Thymus (tissue), 11 donors: ENCODE data around the gene LCOR. TPM values are rescaled to one million over a fixed set of nuclear protein-coding genes. Genes with fewer than 3 reads are reported as not detected.

Source experiments
- DNase-seq, 9 donors: peaks; one replicate each; pipeline ENCODE4 v3.0.0-alpha.2; 2013; ENCODE audit warnings: low spot score in 9 of 9, low read depth in 6 of 9, missing footprints in 1 of 9
- H3K27ac ChIP-seq, 2 donors: one replicate each; pipeline ENCODE4 v1.5.1; 2013; ENCODE audit warnings: control low read depth in 1 of 2, low read depth in 1 of 2, low read length in 1 of 2, mild to moderate bottlenecking in 1 of 2, moderate library complexity in 1 of 2
- H3K27me3 ChIP-seq, 2 donors: one replicate each; pipeline ENCODE4 v1.5.1; 2013; ENCODE audit warnings: low read length in 1 of 2; ENCODE audit not compliant: control insufficient read depth in 2 of 2, insufficient read depth in 1 of 2
- H3K36me3 ChIP-seq, 2 donors: one replicate each; pipeline ENCODE4 v1.5.1; 2013; ENCODE audit warnings: low read length in 1 of 2, mild to moderate bottlenecking in 1 of 2, moderate library complexity in 1 of 2; ENCODE audit not compliant: control insufficient read depth in 2 of 2, insufficient read depth in 2 of 2
- H3K4me1 ChIP-seq, 2 donors: one replicate each; pipeline ENCODE4 v1.5.1; 2013; ENCODE audit warnings: low read length in 2 of 2; ENCODE audit not compliant: control insufficient read depth in 2 of 2, insufficient read depth in 2 of 2
- H3K4me3 ChIP-seq, 2 donors: one replicate each; pipeline ENCODE4 v1.5.1; 2013; ENCODE audit warnings: low read length in 2 of 2, control low read depth in 1 of 2, mild to moderate bottlenecking in 1 of 2
- H3K9me3 ChIP-seq, 2 donors: one replicate each; pipeline ENCODE4 v1.5.1; 2013; ENCODE audit warnings: low read length in 1 of 2, mild to moderate bottlenecking in 1 of 2; ENCODE audit not compliant: control insufficient read depth in 2 of 2, insufficient read depth in 1 of 2
- WGBS: extraction: QIAGEN DNeasy Blood & Tissue Kit; methylation state at CpG from one replicate; pipeline ENCODE4 v1.1.7; 2013; 5-methylcytosine and 5-hydroxymethylcytosine counted together
- polyA plus RNA-seq: library from polyadenylated mRNA; stranded (reverse); fragments of 200-250 nt; gene quantifications from one replicate; pipeline ENCODE4 v1.2.3, GENCODE V29; 2013
- total RNA-seq: library from RNA; stranded (reverse); fragments of 120-200 nt; gene quantifications from one replicate; pipeline ENCODE4 v1.2.4, GENCODE V29; 2013
- donor health status: healthy.

The LCOR gene
- total and polyA plus RNA-seq, 2 donors = 4.5 to 10.3 TPM

DNA sequence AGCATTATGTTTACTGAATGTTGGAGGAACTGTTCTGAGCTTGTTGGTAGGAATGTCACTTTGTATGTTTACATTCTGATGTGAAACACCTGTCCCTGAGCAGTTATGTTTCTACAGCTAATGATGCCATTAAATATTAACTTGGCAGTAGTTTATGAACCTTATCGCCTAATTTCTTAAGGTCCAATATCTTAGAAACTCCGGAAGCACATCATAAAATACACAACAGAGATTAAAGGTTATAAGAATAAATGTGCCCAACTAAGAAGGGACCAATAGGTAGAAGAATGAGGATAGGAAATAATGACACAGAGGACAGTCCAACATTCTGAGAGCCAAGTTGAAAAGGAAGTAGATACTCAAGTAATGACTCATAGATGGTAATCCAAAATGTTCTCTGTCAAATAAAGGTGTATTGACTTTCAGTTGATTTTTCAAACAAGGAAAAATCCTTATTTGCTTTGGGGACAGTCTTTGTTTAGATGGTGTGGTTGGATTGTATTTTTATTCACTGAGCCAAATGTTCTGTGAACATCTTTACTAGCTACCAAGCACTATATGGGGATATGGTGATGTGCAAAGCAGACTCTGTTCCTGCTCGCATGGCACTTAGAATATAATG, 31.9 kb downstream of the LCOR start:
- Histone ChIP-seq H3K36me3 (peaks cover 0 to 18% of the 10 kb centered on the region in 2 donors), H3K27ac (no peak overlapping the region), H3K4me3 (no peak overlapping the region), H3K9me3 (no peaks in the 10 kb centered on the region), H3K4me1 (no peaks in the 10 kb centered on the region), H3K27me3 (no peaks in the 10 kb centered on the region)
- DNase-seq = no peak
- 98% methylated on average over 3 of the region's 3 CpGs for whole genome bisulfite sequencing

DNA sequence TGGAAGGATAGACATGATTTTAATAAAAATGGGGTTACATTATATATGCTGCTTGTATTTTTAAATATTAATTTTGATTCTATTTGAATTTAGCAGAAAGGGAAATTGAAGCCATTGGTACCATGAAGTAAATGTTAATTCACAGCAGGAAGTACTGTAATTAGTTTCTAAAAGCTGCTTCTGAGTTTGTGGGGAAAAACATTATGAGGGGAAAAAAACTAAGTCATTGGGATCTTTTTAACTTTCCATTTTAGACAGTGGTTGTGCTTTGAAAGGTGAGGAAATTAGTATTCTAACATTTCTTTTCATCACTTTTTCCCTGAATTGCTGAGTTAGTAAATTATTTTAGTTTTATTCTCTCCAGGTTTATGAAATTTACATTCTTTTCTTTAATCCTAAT, 41.0 kb downstream of the LCOR start:
- H3K4me3 ChIP-seq = no peak overlapping the region
- H3K36me3 ChIP-seq = peaks cover 0 to 3% of the 10 kb centered on the region in 2 donors
- H3K27ac ChIP-seq = no peak overlapping the region
- DNase-seq = no peak
- H3K4me1 ChIP-seq = no peaks in the 10 kb centered on the region
- no peaks in the 10 kb centered on the region for H3K9me3 ChIP-seq
- no peaks in the 10 kb centered on the region for H3K27me3 ChIP-seq

DNA sequence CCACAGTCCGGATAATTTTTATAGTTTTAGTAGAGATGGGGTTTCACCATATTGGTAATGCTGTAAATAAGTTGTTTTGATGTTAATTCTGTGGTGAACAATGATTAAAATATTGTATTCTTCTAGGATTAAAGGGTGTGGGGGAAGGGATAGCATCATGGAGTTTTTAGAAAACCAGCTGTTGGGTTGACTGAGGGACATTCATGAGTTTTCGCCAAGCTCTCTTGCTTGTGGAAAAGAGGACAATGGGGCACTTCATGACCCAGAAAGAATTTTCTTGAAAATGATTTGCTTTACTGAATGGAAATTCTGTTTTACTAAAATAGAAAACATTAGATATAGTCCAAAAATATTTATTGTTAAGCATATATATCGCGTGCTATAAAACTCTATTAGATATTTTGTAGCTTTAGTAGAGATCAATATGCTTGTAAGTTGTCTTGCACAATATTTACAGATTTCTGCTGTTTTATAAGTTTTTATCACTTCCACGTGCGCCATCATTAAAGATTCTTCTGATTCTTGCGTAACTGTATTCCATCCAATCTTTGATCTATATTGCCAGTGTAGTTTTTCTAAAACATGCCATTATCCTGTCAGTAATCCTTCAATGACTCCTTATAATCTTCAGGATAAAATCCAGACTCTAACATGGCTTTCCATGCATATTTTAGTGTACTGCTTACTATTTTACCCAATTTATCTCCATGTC, 41.8 kb downstream of the LCOR start:
- no peak overlapping the region for H3K4me3 ChIP-seq
- no peak overlapping the region for H3K27ac ChIP-seq
- no peak for DNase-seq
- no peaks in the 10 kb centered on the region for H3K9me3 ChIP-seq
- H3K36me3 ChIP-seq = peaks cover 0 to 2% of the 10 kb centered on the region in 2 donors
- WGBS = 98% methylated on average over 7 of the region's 7 CpGs
- H3K27me3 ChIP-seq = no peaks in the 10 kb centered on the region
- H3K4me1 ChIP-seq = no peaks in the 10 kb centered on the region

DNA sequence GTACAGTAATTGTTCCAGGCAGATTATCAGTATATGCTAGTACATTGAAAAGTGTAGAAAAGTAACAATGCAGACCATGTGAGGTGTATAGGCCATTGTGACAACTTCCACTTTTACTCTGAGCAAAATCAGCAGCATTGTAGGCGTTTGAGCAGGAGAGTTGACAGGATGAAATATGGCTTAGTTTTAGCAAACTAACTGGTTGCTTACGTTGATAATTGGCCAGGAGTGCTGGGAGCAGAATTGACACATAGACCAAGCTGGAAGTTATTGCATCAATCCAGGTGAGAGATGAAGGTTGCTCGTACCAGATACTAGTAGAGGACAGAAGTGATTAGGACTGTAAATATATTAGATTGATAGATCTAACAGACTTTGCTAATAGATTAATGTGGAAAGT, 46.0 kb downstream of the LCOR start:
- peaks cover 0 to 2% of the 10 kb centered on the region in 2 donors for H3K9me3 ChIP-seq
- peaks cover 0 to 3% of the 10 kb centered on the region in 2 donors for H3K36me3 ChIP-seq
- H3K27ac ChIP-seq = no peak overlapping the region
- H3K4me1 ChIP-seq = no peaks in the 10 kb centered on the region
- H3K27me3 ChIP-seq = no peaks in the 10 kb centered on the region
- H3K4me3 ChIP-seq = no peak overlapping the region
- DNase-seq = no peak
- WGBS = 93% methylated on average over 3 of the region's 3 CpGs

DNA sequence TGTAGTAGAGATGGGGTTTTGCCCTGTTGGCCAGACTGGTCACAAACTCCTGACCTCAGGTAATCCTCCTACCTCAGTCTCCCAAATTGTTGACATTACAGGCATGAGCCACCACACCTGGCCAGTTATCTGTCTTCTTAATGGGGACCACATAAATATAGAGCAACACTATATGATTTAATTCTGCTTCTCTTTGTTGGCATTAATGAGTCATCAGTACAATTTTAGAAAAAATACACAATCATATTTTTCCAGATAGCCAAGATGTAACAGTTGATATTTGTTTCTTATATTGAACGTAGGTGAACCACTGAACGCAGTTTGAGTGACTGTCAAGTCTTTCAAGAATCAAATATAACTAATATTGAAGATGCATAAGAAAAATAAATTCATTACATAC, 48.5 kb downstream of the LCOR start:
- Histone ChIP-seq H3K4me3 (no peak overlapping the region), H3K27me3 (no peaks in the 10 kb centered on the region), H3K9me3 (peaks cover 0 to 2% of the 10 kb centered on the region in 2 donors), H3K4me1 (no peaks in the 10 kb centered on the region), H3K27ac (no peak overlapping the region), H3K36me3 (peaks cover 3 to 4% of the 10 kb centered on the region in 2 donors)
- WGBS = 96% methylated on average over 2 of the region's 2 CpGs
- no peak for DNase-seq

DNA sequence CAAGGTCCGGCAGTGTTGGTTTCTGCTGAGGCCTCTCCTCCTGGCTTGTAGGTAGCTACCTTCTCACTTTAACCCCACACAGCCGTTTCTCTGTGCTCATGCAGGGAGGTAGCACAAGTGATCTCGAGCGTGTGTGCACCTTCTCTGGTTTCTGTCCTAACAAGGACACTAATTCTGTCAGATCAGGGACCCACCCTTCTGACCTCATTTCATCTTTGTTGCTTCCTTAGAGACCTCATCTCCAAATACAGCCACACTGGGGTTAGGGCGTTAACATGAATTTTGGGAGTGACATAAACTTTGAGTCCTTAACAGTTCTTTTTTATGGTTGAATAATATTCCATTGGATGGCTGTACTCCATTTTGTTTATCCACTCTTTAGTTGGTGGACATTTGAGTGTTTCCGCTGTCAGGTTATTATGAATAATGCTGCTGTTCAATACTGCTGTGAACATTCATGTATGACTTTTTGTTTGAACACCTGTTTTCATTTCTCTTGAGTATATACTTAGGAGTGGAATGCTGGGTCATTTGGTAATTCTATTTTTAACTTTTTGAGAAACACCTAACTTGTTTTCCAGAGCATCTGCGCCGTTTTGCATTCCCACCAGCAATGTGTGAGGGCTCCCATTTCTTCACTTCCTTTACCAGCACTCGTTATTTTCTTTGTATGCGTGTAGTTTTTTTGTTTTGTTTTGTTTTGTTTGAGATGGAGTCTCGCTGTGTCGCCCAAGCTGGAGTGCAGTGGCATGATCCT, 57.5 kb downstream of the LCOR start:
- peaks cover 3 to 8% of the 10 kb centered on the region in 2 donors for H3K36me3 ChIP-seq
- WGBS = 97% methylated on average over 12 of the region's 12 CpGs
- H3K27me3 ChIP-seq = no peaks in the 10 kb centered on the region
- H3K4me3 ChIP-seq = no peak overlapping the region
- peaks cover 0 to 4% of the 10 kb centered on the region in 2 donors for H3K9me3 ChIP-seq
- no peak overlapping the region for H3K27ac ChIP-seq
- H3K4me1 ChIP-seq = no peaks in the 10 kb centered on the region
- no peak for DNase-seq

DNA sequence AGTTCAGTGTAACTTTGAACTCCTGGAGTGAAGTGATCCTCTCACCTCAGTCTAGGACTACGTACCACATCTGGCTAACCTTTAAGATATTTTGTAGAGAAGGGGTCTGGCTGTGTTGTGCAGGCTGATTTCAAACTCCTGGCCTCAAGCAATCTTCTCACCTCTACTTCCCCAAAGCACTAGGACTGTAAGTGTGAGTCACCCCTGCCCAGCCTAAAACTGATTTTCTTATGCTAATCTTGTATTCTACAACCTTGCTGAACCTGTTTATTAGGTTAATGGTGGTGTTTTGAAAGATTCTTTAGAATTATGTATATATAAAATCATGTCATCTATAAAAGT, 58.0 kb downstream of the LCOR start:
- Histone ChIP-seq H3K27ac (no peak overlapping the region), H3K4me1 (no peaks in the 10 kb centered on the region), H3K9me3 (peaks cover 0 to 4% of the 10 kb centered on the region in 2 donors), H3K4me3 (no peak overlapping the region), H3K36me3 (peaks cover 3 to 6% of the 10 kb centered on the region in 2 donors), H3K27me3 (no peaks in the 10 kb centered on the region)
- 93% methylated on average over 1 of the region's 1 CpG for WGBS
- no peak for DNase-seq

DNA sequence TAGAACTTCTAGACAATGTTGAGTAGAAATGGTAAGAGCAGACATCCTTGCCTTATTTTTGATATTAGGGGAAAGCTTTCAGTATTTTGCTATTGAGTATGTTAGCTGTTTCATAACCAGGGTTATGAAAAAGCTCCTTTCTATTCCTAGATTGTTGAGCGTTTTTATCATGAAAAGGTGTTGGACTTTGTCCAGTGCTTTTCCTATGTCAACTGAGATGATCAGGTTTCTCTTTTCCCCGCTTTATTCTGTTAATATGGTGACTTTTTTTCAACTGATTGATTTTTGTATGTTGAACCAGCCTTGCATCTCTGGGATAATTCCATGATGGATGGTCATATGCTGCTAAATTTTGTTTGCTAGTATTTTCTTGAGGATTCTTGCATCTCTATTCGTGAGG, 58.5 kb downstream of the LCOR start:
- 96% methylated on average over 3 of the region's 3 CpGs for WGBS
- H3K27ac ChIP-seq = no peak overlapping the region
- H3K36me3 ChIP-seq = peaks cover 3 to 6% of the 10 kb centered on the region in 2 donors
- no peak for DNase-seq
- peaks cover 0 to 4% of the 10 kb centered on the region in 2 donors for H3K9me3 ChIP-seq
- no peaks in the 10 kb centered on the region for H3K27me3 ChIP-seq
- no peak overlapping the region for H3K4me3 ChIP-seq
- no peaks in the 10 kb centered on the region for H3K4me1 ChIP-seq

DNA sequence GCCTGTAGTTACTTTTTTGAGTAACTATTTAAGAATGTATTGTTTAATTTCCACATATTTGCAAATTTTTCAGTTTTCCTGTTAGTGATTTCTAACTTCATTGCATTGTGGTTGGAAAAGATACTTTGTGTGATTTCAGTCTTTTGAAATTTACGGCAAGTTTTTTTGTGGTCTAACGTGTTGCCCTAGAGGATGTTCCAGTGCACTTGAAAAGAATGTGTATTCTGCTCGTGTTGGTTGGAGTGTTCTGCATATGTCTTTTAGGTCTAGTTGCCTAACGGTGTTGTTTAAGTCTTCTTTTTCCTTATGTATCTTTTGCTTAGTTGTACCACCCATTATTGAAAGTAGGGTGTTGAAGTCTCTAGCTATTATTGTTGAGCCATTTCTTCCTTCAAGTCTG, 59.7 kb downstream of the LCOR start:
- Histone ChIP-seq H3K27ac (no peak overlapping the region), H3K9me3 (peaks cover 0 to 4% of the 10 kb centered on the region in 2 donors), H3K27me3 (no peaks in the 10 kb centered on the region), H3K36me3 (peaks cover 2 to 4% of the 10 kb centered on the region in 2 donors), H3K4me3 (no peak overlapping the region), H3K4me1 (no peaks in the 10 kb centered on the region)
- WGBS = 74% methylated on average over 4 of the region's 4 CpGs
- no peak for DNase-seq
